ENCODE results near the gene OR2Z1.

- TF ChIP-seq, protein P1, sequence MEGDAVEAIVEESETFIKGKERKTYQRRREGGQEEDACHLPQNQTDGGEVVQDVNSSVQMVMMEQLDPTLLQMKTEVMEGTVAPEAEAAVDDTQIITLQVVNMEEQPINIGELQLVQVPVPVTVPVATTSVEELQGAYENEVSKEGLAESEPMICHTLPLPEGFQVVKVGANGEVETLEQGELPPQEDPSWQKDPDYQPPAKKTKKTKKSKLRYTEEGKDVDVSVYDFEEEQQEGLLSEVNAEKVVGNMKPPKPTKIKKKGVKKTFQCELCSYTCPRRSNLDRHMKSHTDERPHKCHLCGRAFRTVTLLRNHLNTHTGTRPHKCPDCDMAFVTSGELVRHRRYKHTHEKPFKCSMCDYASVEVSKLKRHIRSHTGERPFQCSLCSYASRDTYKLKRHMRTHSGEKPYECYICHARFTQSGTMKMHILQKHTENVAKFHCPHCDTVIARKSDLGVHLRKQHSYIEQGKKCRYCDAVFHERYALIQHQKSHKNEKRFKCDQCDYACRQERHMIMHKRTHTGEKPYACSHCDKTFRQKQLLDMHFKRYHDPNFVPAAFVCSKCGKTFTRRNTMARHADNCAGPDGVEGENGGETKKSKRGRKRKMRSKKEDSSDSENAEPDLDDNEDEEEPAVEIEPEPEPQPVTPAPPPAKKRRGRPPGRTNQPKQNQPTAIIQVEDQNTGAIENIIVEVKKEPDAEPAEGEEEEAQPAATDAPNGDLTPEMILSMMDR (conservative IDR thresholded peaks at IDR 0.05): no peak
- no peak for TF ChIP-seq ZFX (IDR thresholded peaks at IDR 0.05)
These were observed at the start of gene OR2Z1 for GRCh38 chr19:8721334-8721733.

Data from C4-2B (cell line).